Caco-2 (cell line): ENCODE results near the gene SRSF11. TPM values are rescaled to one million over a fixed set of nuclear protein-coding genes. Genes with fewer than 3 reads are reported as not detected.

Source experiments
- BruUV-seq: library from RNA; stranded (reverse); fragments of 400-500 nt; replicated peaks from 2 replicates; lab custom pipeline; 2021; lab: Mats Ljungman, UMichigan
- CTCF ChIA-PET: fragments of 300-600 bp; sonication (Branson Sonifier 250); formaldehyde crosslinking; loops from one replicate; lab custom pipeline; 2022; ENCODE audit warnings: antibody characterized with exemption; lab: Charles Lee
- POLR2A ChIA-PET: fragments of 300-600 bp; sonication (Branson Sonifier 250); formaldehyde crosslinking; loops from one replicate; lab custom pipeline; 2022; ENCODE audit warnings: antibody characterized with exemption; lab: Charles Lee
- DNase-seq, 2 experiments: peaks; one replicate each; pipeline versions ENCODE4 v3.0.0 to v3.0.0-alpha.2; 2020 to 2022
- H3K27me3 ChIP-seq: replicated peaks from 2 replicates; pipeline ENCODE4 v1.6.0; 2011; ENCODE audit warnings: low read length; ENCODE audit not compliant: control insufficient read depth, insufficient read depth
- H3K36me3 ChIP-seq: 2 replicates; pipeline ENCODE4 v1.5.1; 2011; ENCODE audit warnings: low read length; ENCODE audit not compliant: control insufficient read depth, insufficient read depth
- H3K4me1 ChIP-seq: fragments of 250-450 bp; sonication (Bioruptor Pico); 2 replicates; pipeline ENCODE4 v1.5.1; 2020; ENCODE audit warnings: mild to moderate bottlenecking
- H3K4me3 ChIP-seq: 2 replicates; pipeline ENCODE4 v1.5.1; 2011; ENCODE audit warnings: low read depth, mild to moderate bottlenecking, control low read depth, low read length
- H3K9me3 ChIP-seq: fragments of 250-450 bp; sonication (Bioruptor Pico); 2 replicates; pipeline ENCODE4 v1.5.1; 2020; ENCODE audit warnings: mild to moderate bottlenecking, moderate library complexity
- H3K27ac Mint-ChIP-seq: one replicate; pipeline ENCODE4 v1.8.0; 2022; ENCODE audit warnings: mixed read lengths; ENCODE audit not compliant: unreplicated experiment
- H3K27me3 Mint-ChIP-seq: one replicate; pipeline ENCODE4 v1.8.0; 2022; ENCODE audit warnings: mixed read lengths; ENCODE audit not compliant: insufficient read depth, unreplicated experiment
- H3K36me3 Mint-ChIP-seq: one replicate; pipeline ENCODE4 v1.8.0; 2022; ENCODE audit warnings: mild to moderate bottlenecking, mixed read lengths; ENCODE audit not compliant: insufficient read depth, unreplicated experiment
- H3K4me1 Mint-ChIP-seq: one replicate; pipeline ENCODE4 v1.8.0; 2022; ENCODE audit warnings: low read depth, mixed read lengths; ENCODE audit not compliant: unreplicated experiment
- H3K4me3 Mint-ChIP-seq: one replicate; pipeline ENCODE4 v1.8.0; 2022; ENCODE audit warnings: mild to moderate bottlenecking, moderate library complexity, mixed read lengths; ENCODE audit not compliant: unreplicated experiment
- H3K9me3 Mint-ChIP-seq: one replicate; pipeline ENCODE4 v1.8.0; 2022; ENCODE audit warnings: mixed read lengths; ENCODE audit not compliant: unreplicated experiment
- CTCF ChIP-seq, 2 experiments: fragments of 200-600 bp in 1 of 2; IDR thresholded peaks; 1 replicate in 1 of 2; 2 replicates in 1 of 2; pipeline versions ENCODE4 v1.5.1 to v1.8.0; 2011 to 2022; ENCODE audit warnings: antibody characterized with exemption in 1 of 2, control low read depth in 1 of 2, inconsistent platforms in 1 of 2, low read depth in 1 of 2, low read length in 1 of 2, mild to moderate bottlenecking in 1 of 2, moderate library complexity in 1 of 2; ENCODE audit not compliant: insufficient read depth in 1 of 2, severe bottlenecking in 1 of 2, unreplicated experiment in 1 of 2
- intact Hi-C: fragments of 100-400 bp; cut with micrococcal nuclease; formaldehyde crosslinking; loops from one replicate; pipeline ENCODE4 v1.10.0; 2022; ENCODE audit not compliant: unreplicated experiment
- total RNA-seq: library from RNA; stranded (reverse); gene quantifications from 2 replicates; pipeline ENCODE4 v1.2.3, GENCODE V29; 2022

The SRSF11 gene
- total RNA-seq, 1 experiment from 2014 or later: 119 TPM

GRCh38 chr1:70284366-70284765 is 63.2 kb downstream of the SRSF11 start:
- TF ChIP-seq CTCF (IDR thresholded peaks at IDR 0.05; ENCODE audit: insufficient read depth in 1 of 2, low read depth in 1 of 2, low read length in 1 of 2, severe bottlenecking in 1 of 2, unreplicated experiment in 1 of 2): no peak
- intact Hi-C loops: loop anchor here (1.0 kb wide), 1 partner anchor 29 kb away; no protein-coding TSS in a partner anchor
- Histone ChIP-seq H3K4me1 (no peaks in the 10 kb centered on the region), H3K9me3 (no peaks in the 10 kb centered on the region), H3K27me3 (no peaks in the 10 kb centered on the region), H3K36me3 (no peaks in the 10 kb centered on the region), H3K4me3 (no peak overlapping the region)
- ChIA-PET POLR2A (interaction anchor here (0.6 kb wide), 1 partner anchor 176 kb away, joined by 3 read pairs; no protein-coding TSS in a partner anchor), CTCF (no interaction called here)
- no peak for DNase-seq
- H3K4me1 Mint-ChIP-seq: peaks cover 15% of the 10 kb centered on the region
- peaks cover 17% of the 10 kb centered on the region for H3K36me3 Mint-ChIP-seq
- H3K27ac Mint-ChIP-seq: no peak overlapping the region
- H3K9me3 Mint-ChIP-seq: no peaks in the 10 kb centered on the region
- no TSS peak for BruUV-seq
- no peaks in the 10 kb centered on the region for H3K27me3 Mint-ChIP-seq
- H3K4me3 Mint-ChIP-seq: no peak overlapping the region

GRCh38 chr1:70286453-70286852 is 65.3 kb downstream of the SRSF11 start:
- intact Hi-C loops: no loop called here
- H3K27ac Mint-ChIP-seq: no peak overlapping the region
- ChIA-PET CTCF (no interaction called here), POLR2A (no interaction called here)
- Histone ChIP-seq H3K4me1 (no peaks in the 10 kb centered on the region), H3K27me3 (no peaks in the 10 kb centered on the region), H3K36me3 (no peaks in the 10 kb centered on the region), H3K9me3 (no peaks in the 10 kb centered on the region), H3K4me3 (no peak overlapping the region)
- no peaks in the 10 kb centered on the region for H3K9me3 Mint-ChIP-seq
- DNase-seq: no peak
- BruUV-seq: no TSS peak
- H3K4me1 Mint-ChIP-seq: no peaks in the 10 kb centered on the region
- H3K4me3 Mint-ChIP-seq: no peak overlapping the region
- H3K27me3 Mint-ChIP-seq: no peaks in the 10 kb centered on the region
- H3K36me3 Mint-ChIP-seq: peaks cover 21% of the 10 kb centered on the region
- TF ChIP-seq CTCF (IDR thresholded peaks at IDR 0.05; ENCODE audit: insufficient read depth in 1 of 2, low read depth in 1 of 2, low read length in 1 of 2, severe bottlenecking in 1 of 2, unreplicated experiment in 1 of 2): no peak

GRCh38 chr1:70288166-70288565 is 67.0 kb downstream of the SRSF11 start:
- H3K27ac Mint-ChIP-seq: no peak overlapping the region
- Histone ChIP-seq H3K4me1 (no peaks in the 10 kb centered on the region), H3K27me3 (no peaks in the 10 kb centered on the region), H3K9me3 (no peaks in the 10 kb centered on the region), H3K36me3 (no peaks in the 10 kb centered on the region), H3K4me3 (no peak overlapping the region)
- POLR2A ChIA-PET: no interaction called here
- peaks cover 22% of the 10 kb centered on the region for H3K36me3 Mint-ChIP-seq
- CTCF ChIA-PET: no interaction called here
- H3K4me3 Mint-ChIP-seq: no peak overlapping the region
- no TSS peak for BruUV-seq
- no peak for TF ChIP-seq CTCF (IDR thresholded peaks at IDR 0.05; ENCODE audit: insufficient read depth in 1 of 2, low read depth in 1 of 2, low read length in 1 of 2, severe bottlenecking in 1 of 2, unreplicated experiment in 1 of 2)
- intact Hi-C loops: no loop called here
- H3K4me1 Mint-ChIP-seq: no peaks in the 10 kb centered on the region
- DNase-seq: no peak
- no peaks in the 10 kb centered on the region for H3K27me3 Mint-ChIP-seq
- no peaks in the 10 kb centered on the region for H3K9me3 Mint-ChIP-seq
